Caco-2 (cell line): ENCODE results near the gene ESRP2. TPM values are rescaled to one million over a fixed set of nuclear protein-coding genes. Genes with fewer than 3 reads are reported as not detected.
A peak's percentile ranks its signal among the peaks of the same experiment; 100 is the strongest.

ENCODE experiments used
- BruUV-seq: library from RNA; stranded (reverse); fragments of 400-500 nt; replicated peaks from 2 replicates; lab custom pipeline; 2021; lab: Mats Ljungman, UMichigan
- CTCF ChIA-PET: fragments of 300-600 bp; sonication (Branson Sonifier 250); formaldehyde crosslinking; loops from one replicate; lab custom pipeline; 2022; ENCODE audit warnings: antibody characterized with exemption; lab: Charles Lee
- POLR2A ChIA-PET: fragments of 300-600 bp; sonication (Branson Sonifier 250); formaldehyde crosslinking; loops from one replicate; lab custom pipeline; 2022; ENCODE audit warnings: antibody characterized with exemption; lab: Charles Lee
- DNase-seq, 2 experiments: peaks; one replicate each; pipeline versions ENCODE4 v3.0.0 to v3.0.0-alpha.2; 2020 to 2022
- H3K27me3 ChIP-seq: replicated peaks from 2 replicates; pipeline ENCODE4 v1.6.0; 2011; ENCODE audit warnings: low read length; ENCODE audit not compliant: control insufficient read depth, insufficient read depth
- H3K36me3 ChIP-seq: 2 replicates; pipeline ENCODE4 v1.5.1; 2011; ENCODE audit warnings: low read length; ENCODE audit not compliant: control insufficient read depth, insufficient read depth
- H3K4me1 ChIP-seq: fragments of 250-450 bp; sonication (Bioruptor Pico); 2 replicates; pipeline ENCODE4 v1.5.1; 2020; ENCODE audit warnings: mild to moderate bottlenecking
- H3K4me3 ChIP-seq: 2 replicates; pipeline ENCODE4 v1.5.1; 2011; ENCODE audit warnings: low read depth, mild to moderate bottlenecking, control low read depth, low read length
- H3K9me3 ChIP-seq: fragments of 250-450 bp; sonication (Bioruptor Pico); 2 replicates; pipeline ENCODE4 v1.5.1; 2020; ENCODE audit warnings: mild to moderate bottlenecking, moderate library complexity
- H3K27ac Mint-ChIP-seq: one replicate; pipeline ENCODE4 v1.8.0; 2022; ENCODE audit warnings: mixed read lengths; ENCODE audit not compliant: unreplicated experiment
- H3K27me3 Mint-ChIP-seq: one replicate; pipeline ENCODE4 v1.8.0; 2022; ENCODE audit warnings: mixed read lengths; ENCODE audit not compliant: insufficient read depth, unreplicated experiment
- H3K36me3 Mint-ChIP-seq: one replicate; pipeline ENCODE4 v1.8.0; 2022; ENCODE audit warnings: mild to moderate bottlenecking, mixed read lengths; ENCODE audit not compliant: insufficient read depth, unreplicated experiment
- H3K4me1 Mint-ChIP-seq: one replicate; pipeline ENCODE4 v1.8.0; 2022; ENCODE audit warnings: low read depth, mixed read lengths; ENCODE audit not compliant: unreplicated experiment
- H3K4me3 Mint-ChIP-seq: one replicate; pipeline ENCODE4 v1.8.0; 2022; ENCODE audit warnings: mild to moderate bottlenecking, moderate library complexity, mixed read lengths; ENCODE audit not compliant: unreplicated experiment
- H3K9me3 Mint-ChIP-seq: one replicate; pipeline ENCODE4 v1.8.0; 2022; ENCODE audit warnings: mixed read lengths; ENCODE audit not compliant: unreplicated experiment
- CTCF ChIP-seq, 2 experiments: fragments of 200-600 bp in 1 of 2; IDR thresholded peaks; 1 replicate in 1 of 2; 2 replicates in 1 of 2; pipeline versions ENCODE4 v1.5.1 to v1.8.0; 2011 to 2022; ENCODE audit warnings: antibody characterized with exemption in 1 of 2, control low read depth in 1 of 2, inconsistent platforms in 1 of 2, low read depth in 1 of 2, low read length in 1 of 2, mild to moderate bottlenecking in 1 of 2, moderate library complexity in 1 of 2; ENCODE audit not compliant: insufficient read depth in 1 of 2, severe bottlenecking in 1 of 2, unreplicated experiment in 1 of 2
- intact Hi-C: fragments of 100-400 bp; cut with micrococcal nuclease; formaldehyde crosslinking; loops from one replicate; pipeline ENCODE4 v1.10.0; 2022; ENCODE audit not compliant: unreplicated experiment
- total RNA-seq: library from RNA; stranded (reverse); gene quantifications from 2 replicates; pipeline ENCODE4 v1.2.3, GENCODE V29; 2022

ESRP2 gene
- total RNA-seq, 1 experiment from 2014 or later, result 110 TPM

GRCh38 chr16:68200088-68200783 lies 35.7 kb downstream of the ESRP2 start:
- CTCF ChIA-PET, result no interaction called here
- no peaks in the 10 kb centered on the region for H3K9me3 ChIP-seq
- H3K27ac Mint-ChIP-seq, result peak overlapping the region; percentile 8

GRCh38 chr16:68197250-68197649 lies 38.7 kb downstream of the ESRP2 start:
- CTCF ChIA-PET, result interaction anchor here (0.5 kb wide), 1 partner anchor 98 kb away, joined by 3 read pairs; no protein-coding TSS in a partner anchor
- H3K4me1 Mint-ChIP-seq, result peaks cover 9% of the 10 kb centered on the region

More at GRCh38 chr16:68200088-68200783, 35.7 kb downstream of the ESRP2 start:
- POLR2A ChIA-PET, result interaction anchor here (1.0 kb wide), 1 partner anchor 34 kb away, joined by 3 read pairs; no protein-coding TSS in a partner anchor
- intact Hi-C loops, result no loop called here
- no peak overlapping the region for H3K4me3 ChIP-seq
- no TSS peak for BruUV-seq
- H3K36me3 ChIP-seq, result no peaks in the 10 kb centered on the region
- no peaks in the 10 kb centered on the region for H3K27me3 ChIP-seq
- H3K4me1 ChIP-seq, result peaks cover 13% of the 10 kb centered on the region; the same call in 1 of the 2 replicates
- H3K4me1 Mint-ChIP-seq, result peaks cover 9% of the 10 kb centered on the region
- H3K36me3 Mint-ChIP-seq, result peaks cover 7% of the 10 kb centered on the region
- TF ChIP-seq CTCF (IDR thresholded peaks at IDR 0.05; ENCODE audit: insufficient read depth in 1 of 2, low read depth in 1 of 2, low read length in 1 of 2, severe bottlenecking in 1 of 2, unreplicated experiment in 1 of 2), result no peak
- no peaks in the 10 kb centered on the region for H3K27me3 Mint-ChIP-seq
- H3K9me3 Mint-ChIP-seq, result no peaks in the 10 kb centered on the region
- DNase-seq, result no peak
- H3K4me3 Mint-ChIP-seq, result no peak overlapping the region

GRCh38 chr16:68194251-68194650 lies 41.7 kb downstream of the ESRP2 start:
- Histone ChIP-seq H3K4me1 (no peaks in the 10 kb centered on the region), H3K36me3 (peaks cover 7% of the 10 kb centered on the region), H3K4me3 (no peak overlapping the region), H3K27me3 (no peaks in the 10 kb centered on the region), H3K9me3 (no peaks in the 10 kb centered on the region)
- H3K27me3 Mint-ChIP-seq, result no peaks in the 10 kb centered on the region
- no peak for TF ChIP-seq CTCF (IDR thresholded peaks at IDR 0.05; ENCODE audit: insufficient read depth in 1 of 2, low read depth in 1 of 2, low read length in 1 of 2, severe bottlenecking in 1 of 2, unreplicated experiment in 1 of 2)
- CTCF ChIA-PET, result no interaction called here
- peaks cover 18% of the 10 kb centered on the region for H3K36me3 Mint-ChIP-seq
- BruUV-seq, result no TSS peak
- no peak for DNase-seq
- no peak overlapping the region for H3K4me3 Mint-ChIP-seq
- H3K9me3 Mint-ChIP-seq, result no peaks in the 10 kb centered on the region
- POLR2A ChIA-PET, result no interaction called here
- H3K27ac Mint-ChIP-seq, result no peak overlapping the region
- intact Hi-C loops, result no loop called here
- H3K4me1 Mint-ChIP-seq, result no peaks in the 10 kb centered on the region

More at GRCh38 chr16:68197250-68197649, 38.7 kb downstream of the ESRP2 start:
- H3K4me3 Mint-ChIP-seq, result no peak overlapping the region
- Histone ChIP-seq H3K36me3 (no peaks in the 10 kb centered on the region; the same call in 1 of the 2 replicates), H3K27me3 (no peaks in the 10 kb centered on the region), H3K4me3 (no peak overlapping the region), H3K4me1 (peaks cover 13% of the 10 kb centered on the region; the same call in 1 of the 2 replicates), H3K9me3 (no peaks in the 10 kb centered on the region)
- H3K27ac Mint-ChIP-seq, result no peak overlapping the region
- intact Hi-C loops, result no loop called here
- H3K36me3 Mint-ChIP-seq, result peaks cover 10% of the 10 kb centered on the region
- H3K27me3 Mint-ChIP-seq, result no peaks in the 10 kb centered on the region
- POLR2A ChIA-PET, result no interaction called here
- DNase-seq, result no peak
- TF ChIP-seq CTCF (IDR thresholded peaks at IDR 0.05; ENCODE audit: insufficient read depth in 1 of 2, low read depth in 1 of 2, low read length in 1 of 2, severe bottlenecking in 1 of 2, unreplicated experiment in 1 of 2), result no peak
- no peaks in the 10 kb centered on the region for H3K9me3 Mint-ChIP-seq
- no TSS peak for BruUV-seq
